ENCODE data around the gene ZMYM4. TPM values are rescaled to one million over a fixed set of nuclear protein-coding genes. Genes with fewer than 3 reads are reported as not detected.

Gene ZMYM4
- total and polyA plus RNA-seq, 3 donors from 2014 or later: 63.5 to 73.5 (median 68.6) TPM

- no peak for TF ChIP-seq CTCF (IDR thresholded peaks at IDR 0.05)
- no peak for TF ChIP-seq POLR2A (IDR thresholded peaks at IDR 0.05)
- Histone ChIP-seq H3K27ac (no peak overlapping the region), H3K9me3 (no peaks in the 10 kb centered on the region)
Measured at GRCh38 chr1:35406103-35406502, 137.6 kb downstream of the ZMYM4 start.

GRCh38 chr1:35407743-35408142, 139.2 kb downstream of the ZMYM4 start:
- WGBS, 2 donors: 91 to 93% methylated on average over 4 of the region's 4 CpGs
- intact Hi-C loops (cut with DNase I; ENCODE audit: low total_unique reads): no loop called here
- DNase-seq: no peak
- Histone ChIP-seq H3K9me3 (no peaks in the 10 kb centered on the region), H3K27ac (no peak overlapping the region), H3K4me3 (no peak overlapping the region), H3K36me3 (ENCODE audit: low read depth, missing control alignments) (no peaks in the 10 kb centered on the region), H3K27me3 (no peaks in the 10 kb centered on the region), H3K4me1 (no peaks in the 10 kb centered on the region)
- TF ChIP-seq POLR2A (IDR thresholded peaks at IDR 0.05): no peak
- TF ChIP-seq CTCF (IDR thresholded peaks at IDR 0.05): no peak

More at GRCh38 chr1:35406103-35406502, 137.6 kb downstream of the ZMYM4 start:
- Histone ChIP-seq H3K4me1 (no peaks in the 10 kb centered on the region), H3K27me3 (no peaks in the 10 kb centered on the region), H3K36me3 (ENCODE audit: low read depth, missing control alignments) (no peaks in the 10 kb centered on the region), H3K4me3 (no peak overlapping the region)
- DNase-seq: no peak
- intact Hi-C loops (cut with DNase I; ENCODE audit: low total_unique reads): no loop called here

GRCh38 chr1:35408925-35409324, 140.4 kb downstream of the ZMYM4 start:
- DNase-seq: no peak
- WGBS, 2 donors: 96 to 100% methylated on average over 1 of the region's 1 CpG
- H3K36me3 ChIP-seq (ENCODE audit: low read depth, missing control alignments): no peaks in the 10 kb centered on the region

GRCh38 chr1:35426097-35426586, 157.6 kb downstream of the ZMYM4 start:
- H3K27ac ChIP-seq: no peak overlapping the region
- no peaks in the 10 kb centered on the region for H3K9me3 ChIP-seq
- no peak for DNase-seq
- no peak overlapping the region for H3K4me3 ChIP-seq
- no peaks in the 10 kb centered on the region for H3K27me3 ChIP-seq
- intact Hi-C loops (cut with DNase I; ENCODE audit: low total_unique reads): no loop called here
- TF ChIP-seq POLR2A (IDR thresholded peaks at IDR 0.05) (no peak), CTCF (IDR thresholded peaks at IDR 0.05) (no peak)
- no peaks in the 10 kb centered on the region for H3K36me3 ChIP-seq (ENCODE audit: low read depth, missing control alignments)
- WGBS, 2 donors: 84 to 94% methylated on average over 2 of the region's 2 CpGs
- no peaks in the 10 kb centered on the region for H3K4me1 ChIP-seq

More at GRCh38 chr1:35408925-35409324, 140.4 kb downstream of the ZMYM4 start:
- Histone ChIP-seq H3K27ac (no peak overlapping the region), H3K27me3 (no peaks in the 10 kb centered on the region), H3K4me3 (no peak overlapping the region), H3K4me1 (no peaks in the 10 kb centered on the region), H3K9me3 (no peaks in the 10 kb centered on the region)
- intact Hi-C loops (cut with DNase I; ENCODE audit: low total_unique reads): no loop called here
- TF ChIP-seq POLR2A (IDR thresholded peaks at IDR 0.05): no peak
- no peak for TF ChIP-seq CTCF (IDR thresholded peaks at IDR 0.05)

GRCh38 chr1:35428360-35428759, 159.9 kb downstream of the ZMYM4 start:
- intact Hi-C loops (cut with DNase I; ENCODE audit: low total_unique reads): no loop called here
- Histone ChIP-seq H3K36me3 (ENCODE audit: low read depth, missing control alignments) (no peaks in the 10 kb centered on the region), H3K27ac (no peak overlapping the region), H3K4me1 (no peaks in the 10 kb centered on the region), H3K27me3 (no peaks in the 10 kb centered on the region), H3K9me3 (no peaks in the 10 kb centered on the region), H3K4me3 (no peak overlapping the region)
- 92 to 96% methylated on average over 7 of the region's 7 CpGs for WGBS, 2 donors
- no peak for TF ChIP-seq CTCF (IDR thresholded peaks at IDR 0.05)
- TF ChIP-seq POLR2A (IDR thresholded peaks at IDR 0.05): no peak
- DNase-seq: no peak
